ENCODE data around the gene RAB40C.

Gene RAB40C

GRCh38 chr16:634051-634670, 44.3 kb downstream of the RAB40C start:
- TF ChIP-seq ZFX (IDR thresholded peaks at IDR 0.05; ENCODE audit: borderline replicate concordance) (no peak), CTCF (IDR thresholded peaks at IDR 0.05) (no peak)
- peak overlapping the region; percentile 92; the same call in 1 of the 2 replicates for H3K27ac ChIP-seq

GRCh38 chr16:634996-635395, 45.1 kb downstream of the RAB40C start:
- TF ChIP-seq CTCF (IDR thresholded peaks at IDR 0.05) (no peak), ZFX (IDR thresholded peaks at IDR 0.05; ENCODE audit: borderline replicate concordance) (no peak)
- H3K27ac ChIP-seq, result peak overlapping the region; percentile 92

- no peak for TF ChIP-seq ZFX (IDR thresholded peaks at IDR 0.05; ENCODE audit: borderline replicate concordance)
These were observed 45.8 kb downstream of the RAB40C start for GRCh38 chr16:635573-636205.

GRCh38 chr16:636206-637080, 46.6 kb downstream of the RAB40C start, which contains the start of gene METTL26:
Gene METTL26, minus strand, starts transcription at chr16:636305. Its CDS starts 15 bp downstream, at chr16:636290.
- peak within 1 kb of the TSS; percentile 92 for H3K27ac ChIP-seq
- TF ChIP-seq CTCF (IDR thresholded peaks at IDR 0.05) (0 out of 2 replicates have a peak, but pooled peaks have one; percentile 6), ZFX (IDR thresholded peaks at IDR 0.05; ENCODE audit: borderline replicate concordance) (no peak)

More at GRCh38 chr16:635573-636205, 45.8 kb downstream of the RAB40C start:
- H3K27ac ChIP-seq, result peak overlapping the region; percentile 92

GRCh38 chr16:637081-638018, 47.5 kb downstream of the RAB40C start:
- H3K27ac ChIP-seq, result peak overlapping the region; percentile 92
- TF ChIP-seq CTCF (IDR thresholded peaks at IDR 0.05), result no peak
- TF ChIP-seq ZFX (IDR thresholded peaks at IDR 0.05; ENCODE audit: borderline replicate concordance), result no peak

GRCh38 chr16:638034-638543, 48.2 kb downstream of the RAB40C start:
- TF ChIP-seq ZFX (IDR thresholded peaks at IDR 0.05; ENCODE audit: borderline replicate concordance), result no peak
- no peak for TF ChIP-seq CTCF (IDR thresholded peaks at IDR 0.05)
- peak overlapping the region; percentile 92 for H3K27ac ChIP-seq

Data from 22Rv1 (cell line).